ENCODE results near the gene CCDC63.

CCDC63 gene

DNA sequence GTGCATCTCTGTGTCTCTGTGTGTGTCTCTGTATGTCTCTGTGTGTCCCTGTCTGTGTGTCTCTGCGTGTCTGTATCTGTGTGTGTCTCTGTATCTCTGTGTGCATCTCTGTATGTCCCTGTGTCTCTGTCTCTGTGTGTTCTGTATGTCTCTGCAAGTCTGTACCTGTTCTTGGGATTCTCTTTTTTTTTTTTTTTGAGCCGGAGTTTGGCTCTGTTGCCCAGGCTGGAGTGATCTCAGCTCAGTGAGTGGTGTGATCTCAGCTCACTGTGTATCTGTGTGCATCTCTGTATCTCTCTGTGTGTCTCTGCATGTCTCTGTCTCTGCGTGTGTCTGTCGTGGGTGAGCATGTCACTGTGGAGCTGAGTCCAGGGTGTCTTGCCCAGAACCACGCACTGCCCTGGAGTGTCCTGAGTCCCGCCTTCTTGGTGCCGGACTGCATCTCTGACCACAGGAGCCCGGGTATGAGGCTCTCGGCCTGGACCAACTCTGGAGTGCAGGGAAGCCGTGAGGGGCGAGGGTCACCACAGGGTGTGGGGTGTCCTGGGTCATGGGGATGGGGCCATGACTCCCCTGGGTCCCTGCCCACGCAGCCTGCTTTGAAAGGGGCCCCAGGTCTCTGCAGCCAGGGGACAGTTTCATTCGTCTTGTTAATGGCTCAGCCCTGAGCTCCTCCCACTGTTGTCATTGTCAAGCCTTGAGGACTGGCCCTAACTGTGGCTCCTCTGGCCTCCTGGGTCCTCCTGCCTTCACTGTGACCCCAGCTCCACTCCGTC lies 61.8 kb downstream of the CCDC63 start:
- TF ChIP-seq FOXM1 (IDR thresholded peaks at IDR 0.05; ENCODE audit: borderline replicate concordance, low read depth) (no peak), RAD21 (IDR thresholded peaks at IDR 0.05; ENCODE audit: low read depth) (no peak)

GRCh38 chr12:110912263-110912662 lies 65.5 kb downstream of the CCDC63 start:
- TF ChIP-seq CEBPB (IDR thresholded peaks at IDR 0.05) (no peak), TEAD4 (IDR thresholded peaks at IDR 0.05) (no peak), MAX (IDR thresholded peaks at IDR 0.05) (no peak), TCF12 (IDR thresholded peaks at IDR 0.05; ENCODE audit: low read depth) (no peak), RAD21 (IDR thresholded peaks at IDR 0.05; ENCODE audit: low read depth) (no peak), EP300 (IDR thresholded peaks at IDR 0.05; ENCODE audit: borderline replicate concordance) (no peak), ZBTB7A (IDR thresholded peaks at IDR 0.05; ENCODE audit: low read depth) (no peak), TAF1 (IDR thresholded peaks at IDR 0.05; ENCODE audit: low read depth) (no peak)
- TF ChIP-seq, protein P1, sequence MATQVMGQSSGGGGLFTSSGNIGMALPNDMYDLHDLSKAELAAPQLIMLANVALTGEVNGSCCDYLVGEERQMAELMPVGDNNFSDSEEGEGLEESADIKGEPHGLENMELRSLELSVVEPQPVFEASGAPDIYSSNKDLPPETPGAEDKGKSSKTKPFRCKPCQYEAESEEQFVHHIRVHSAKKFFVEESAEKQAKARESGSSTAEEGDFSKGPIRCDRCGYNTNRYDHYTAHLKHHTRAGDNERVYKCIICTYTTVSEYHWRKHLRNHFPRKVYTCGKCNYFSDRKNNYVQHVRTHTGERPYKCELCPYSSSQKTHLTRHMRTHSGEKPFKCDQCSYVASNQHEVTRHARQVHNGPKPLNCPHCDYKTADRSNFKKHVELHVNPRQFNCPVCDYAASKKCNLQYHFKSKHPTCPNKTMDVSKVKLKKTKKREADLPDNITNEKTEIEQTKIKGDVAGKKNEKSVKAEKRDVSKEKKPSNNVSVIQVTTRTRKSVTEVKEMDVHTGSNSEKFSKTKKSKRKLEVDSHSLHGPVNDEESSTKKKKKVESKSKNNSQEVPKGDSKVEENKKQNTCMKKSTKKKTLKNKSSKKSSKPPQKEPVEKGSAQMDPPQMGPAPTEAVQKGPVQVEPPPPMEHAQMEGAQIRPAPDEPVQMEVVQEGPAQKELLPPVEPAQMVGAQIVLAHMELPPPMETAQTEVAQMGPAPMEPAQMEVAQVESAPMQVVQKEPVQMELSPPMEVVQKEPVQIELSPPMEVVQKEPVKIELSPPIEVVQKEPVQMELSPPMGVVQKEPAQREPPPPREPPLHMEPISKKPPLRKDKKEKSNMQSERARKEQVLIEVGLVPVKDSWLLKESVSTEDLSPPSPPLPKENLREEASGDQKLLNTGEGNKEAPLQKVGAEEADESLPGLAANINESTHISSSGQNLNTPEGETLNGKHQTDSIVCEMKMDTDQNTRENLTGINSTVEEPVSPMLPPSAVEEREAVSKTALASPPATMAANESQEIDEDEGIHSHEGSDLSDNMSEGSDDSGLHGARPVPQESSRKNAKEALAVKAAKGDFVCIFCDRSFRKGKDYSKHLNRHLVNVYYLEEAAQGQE (IDR thresholded peaks at IDR 0.05; ENCODE audit: low read depth) = no peak
- TF ChIP-seq, protein P2, sequence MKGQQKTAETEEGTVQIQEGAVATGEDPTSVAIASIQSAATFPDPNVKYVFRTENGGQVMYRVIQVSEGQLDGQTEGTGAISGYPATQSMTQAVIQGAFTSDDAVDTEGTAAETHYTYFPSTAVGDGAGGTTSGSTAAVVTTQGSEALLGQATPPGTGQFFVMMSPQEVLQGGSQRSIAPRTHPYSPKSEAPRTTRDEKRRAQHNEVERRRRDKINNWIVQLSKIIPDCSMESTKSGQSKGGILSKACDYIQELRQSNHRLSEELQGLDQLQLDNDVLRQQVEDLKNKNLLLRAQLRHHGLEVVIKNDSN (IDR thresholded peaks at IDR 0.05) = no peak

DNA sequence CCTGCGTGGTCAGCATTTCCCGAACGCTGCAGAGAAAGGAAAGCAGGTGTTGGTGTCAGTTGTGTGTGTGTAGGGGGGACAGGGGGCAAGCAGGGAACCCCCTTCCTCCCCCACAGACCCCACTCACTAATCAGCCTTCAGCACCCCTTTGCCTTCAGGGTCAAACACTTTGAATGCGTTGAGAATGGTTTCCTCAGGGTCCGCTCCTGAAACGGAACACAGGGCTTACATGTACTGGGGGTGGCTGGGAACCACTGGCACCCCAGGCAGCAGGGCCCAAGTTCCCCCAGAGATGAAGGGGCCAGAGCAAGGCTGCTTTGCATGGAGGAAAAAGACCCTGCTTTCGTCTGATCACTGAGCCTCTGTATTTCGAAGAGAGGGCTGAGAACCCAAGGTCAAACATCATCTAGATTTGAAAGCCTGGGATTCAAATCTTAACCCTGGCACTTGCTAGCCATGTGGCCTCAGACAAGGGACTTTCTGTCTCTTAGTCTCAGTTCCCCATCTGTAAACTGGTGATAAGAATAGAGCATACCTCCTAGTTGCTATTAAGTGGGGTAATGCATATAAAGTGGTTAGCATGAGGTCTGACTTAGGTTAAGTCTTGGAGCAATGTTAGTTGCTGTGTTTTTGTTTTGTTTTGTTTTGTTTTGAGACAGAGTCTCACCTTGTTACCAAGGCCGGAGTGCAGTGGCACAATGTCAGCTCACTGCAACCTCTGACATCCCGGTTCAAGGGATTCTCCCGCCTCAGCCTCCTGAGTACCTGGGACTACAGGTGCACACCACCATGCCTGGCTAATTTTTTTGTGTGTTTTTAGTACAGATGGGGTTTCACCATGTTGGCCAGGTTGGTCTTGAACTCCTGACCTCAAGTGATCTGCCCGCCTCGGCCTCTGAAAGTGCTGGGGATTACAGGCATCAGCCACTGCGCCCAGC lies 66.6 kb downstream of the CCDC63 start:
- TF ChIP-seq TAF1 (IDR thresholded peaks at IDR 0.05; ENCODE audit: low read depth) = no peak
- no peak for TF ChIP-seq FOXM1 (IDR thresholded peaks at IDR 0.05; ENCODE audit: borderline replicate concordance, low read depth)
- TF ChIP-seq RAD21 (IDR thresholded peaks at IDR 0.05; ENCODE audit: low read depth) = no peak
- TF ChIP-seq YY1 (IDR thresholded peaks at IDR 0.05; ENCODE audit: low read depth) = no peak
- no peak for TF ChIP-seq CEBPB (IDR thresholded peaks at IDR 0.05)
- no peak for TF ChIP-seq TEAD4 (IDR thresholded peaks at IDR 0.05)
- no peak for TF ChIP-seq CREB1 (IDR thresholded peaks at IDR 0.05; ENCODE audit: low read depth)
- TF ChIP-seq TCF12 (IDR thresholded peaks at IDR 0.05; ENCODE audit: low read depth) = no peak
- TF ChIP-seq EP300 (IDR thresholded peaks at IDR 0.05; ENCODE audit: borderline replicate concordance) = no peak

DNA sequence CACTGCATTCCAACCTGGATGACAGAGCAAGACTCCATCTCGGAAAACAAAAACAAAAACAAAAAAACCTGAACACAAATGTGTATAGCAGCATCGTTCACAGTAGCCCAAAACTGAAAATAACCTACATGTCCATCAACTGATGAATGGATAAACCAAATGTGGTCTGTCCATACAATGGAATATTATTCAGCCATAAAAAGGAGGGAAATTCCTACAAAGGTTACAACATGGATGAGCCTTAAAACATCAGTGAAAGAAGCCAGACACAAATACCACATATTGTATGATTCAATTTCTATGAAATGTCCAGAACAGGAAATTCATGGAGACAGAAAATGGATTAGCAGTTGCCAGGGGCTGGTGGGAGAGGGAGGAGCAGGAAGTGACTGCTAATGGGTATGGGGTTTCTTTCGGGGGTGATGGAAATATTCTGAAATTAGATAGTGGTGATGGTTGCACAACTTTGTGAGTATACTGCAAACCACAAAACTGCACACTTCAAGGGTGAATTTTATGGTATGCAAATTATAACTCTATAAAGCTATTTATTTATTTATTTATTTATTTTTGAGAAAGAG lies 69.6 kb downstream of the CCDC63 start:
- no peak for TF ChIP-seq CREB1 (IDR thresholded peaks at IDR 0.05; ENCODE audit: low read depth)
- TF ChIP-seq, protein P2 (IDR thresholded peaks at IDR 0.05) = no peak

DNA sequence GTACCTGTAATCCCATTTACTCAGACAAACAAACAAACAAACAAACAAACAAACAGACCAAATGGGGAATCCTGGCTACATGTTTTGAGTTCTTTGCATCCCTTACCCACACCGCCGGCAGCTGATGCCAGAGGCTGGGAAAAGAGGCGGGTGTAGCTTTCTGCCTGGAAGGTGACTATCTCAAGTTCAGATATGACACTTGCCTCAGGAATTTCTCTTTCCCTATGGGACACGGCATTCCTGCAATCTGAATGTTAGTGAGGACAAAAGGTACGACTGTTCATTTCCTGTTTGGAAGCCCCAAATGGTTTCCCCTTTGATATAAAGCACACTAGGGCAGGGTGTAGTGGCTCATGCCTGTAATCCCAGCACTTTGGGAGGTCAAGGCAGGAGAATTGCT lies 70.7 kb downstream of the CCDC63 start:
- TF ChIP-seq TEAD4 (IDR thresholded peaks at IDR 0.05) = peak; percentile 43; the same call in 1 of the 2 replicates
- TF ChIP-seq, protein P2 (IDR thresholded peaks at IDR 0.05) = no peak
- no peak for TF ChIP-seq EP300 (IDR thresholded peaks at IDR 0.05; ENCODE audit: borderline replicate concordance)
- TF ChIP-seq TCF12 (IDR thresholded peaks at IDR 0.05; ENCODE audit: low read depth) = no peak
- TF ChIP-seq, protein P1 (IDR thresholded peaks at IDR 0.05; ENCODE audit: low read depth) = no peak

GRCh38 chr12:110917961-110918360 lies 71.2 kb downstream of the CCDC63 start:
- TF ChIP-seq FOXM1 (IDR thresholded peaks at IDR 0.05; ENCODE audit: borderline replicate concordance, low read depth) = no peak
- no peak for TF ChIP-seq NFIC (IDR thresholded peaks at IDR 0.05)
- no peak for TF ChIP-seq CREB1 (IDR thresholded peaks at IDR 0.05; ENCODE audit: low read depth)
- TF ChIP-seq ZBTB7A (IDR thresholded peaks at IDR 0.05; ENCODE audit: low read depth) = no peak
- no peak for TF ChIP-seq YY1 (IDR thresholded peaks at IDR 0.05; ENCODE audit: low read depth)
- no peak for TF ChIP-seq TEAD4 (IDR thresholded peaks at IDR 0.05)
- TF ChIP-seq MAX (IDR thresholded peaks at IDR 0.05) = no peak
- TF ChIP-seq EP300 (IDR thresholded peaks at IDR 0.05; ENCODE audit: borderline replicate concordance) = no peak
- TF ChIP-seq TAF1 (IDR thresholded peaks at IDR 0.05; ENCODE audit: low read depth) = no peak
- TF ChIP-seq, protein P1 (IDR thresholded peaks at IDR 0.05; ENCODE audit: low read depth) = no peak

Measured in Ishikawa (cell line).